HT1080 (cell line): ENCODE data around the gene QARS1. TPM values are rescaled to one million over a fixed set of nuclear protein-coding genes. Genes with fewer than 3 reads are reported as not detected.

Source experiments
- DNase-seq: peaks from one replicate; pipeline ENCODE4 v3.0.0-alpha.2; 2015; ENCODE audit warnings: low read depth
- total RNA-seq: library from RNA; depleted of rRNA; stranded (reverse); fragments of >200 nt; shearing (Covaris generic); gene quantifications from 2 replicates; pipeline ENCODE4 v1.2.3, GENCODE V29; 2014

Gene QARS1
- total RNA-seq, 1 experiment from 2014 or later: 324 TPM

DNA sequence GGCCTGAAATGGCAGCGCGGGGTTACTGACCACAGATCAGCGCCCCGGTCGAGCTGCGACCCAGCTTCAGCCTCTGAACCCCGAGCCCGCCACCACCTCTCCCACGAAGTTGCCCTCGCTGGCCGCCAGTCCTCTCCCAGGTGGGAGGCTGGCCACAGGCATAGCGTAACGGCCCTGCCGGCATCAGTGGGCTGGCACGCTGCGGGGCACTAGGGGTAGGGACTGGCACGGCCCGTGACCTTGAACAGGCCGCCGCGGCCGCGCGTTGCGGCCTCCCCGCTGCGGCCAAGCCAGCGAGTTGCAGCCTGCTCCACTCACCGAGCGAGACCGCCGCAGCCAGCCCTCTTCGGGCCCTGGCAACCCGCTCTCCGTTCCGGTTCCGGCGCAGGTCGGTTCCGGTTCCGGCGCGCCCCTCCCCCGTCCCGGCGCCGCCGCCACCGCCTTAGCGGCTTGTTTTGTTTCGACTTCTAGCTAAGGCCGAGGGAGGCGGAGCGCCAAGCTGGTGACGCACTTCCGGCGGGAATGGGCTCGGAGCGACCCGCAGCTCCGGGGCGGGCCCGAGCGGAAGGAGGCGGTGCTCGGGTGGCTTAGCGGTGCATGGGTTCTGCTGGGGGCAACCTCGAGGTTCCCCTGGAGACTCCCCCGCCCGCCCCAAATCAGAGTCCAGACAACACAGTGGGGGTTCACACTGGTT is 16.0 kb upstream of the QARS1 start, which contains the start of gene USP19:
Gene USP19 (minus strand): TSS at position 386 of the 694 bp plus-strand sequence. CDS start 1,678 bp downstream, outside the sequence.
- peak; percentile 93 for DNase-seq

DNA sequence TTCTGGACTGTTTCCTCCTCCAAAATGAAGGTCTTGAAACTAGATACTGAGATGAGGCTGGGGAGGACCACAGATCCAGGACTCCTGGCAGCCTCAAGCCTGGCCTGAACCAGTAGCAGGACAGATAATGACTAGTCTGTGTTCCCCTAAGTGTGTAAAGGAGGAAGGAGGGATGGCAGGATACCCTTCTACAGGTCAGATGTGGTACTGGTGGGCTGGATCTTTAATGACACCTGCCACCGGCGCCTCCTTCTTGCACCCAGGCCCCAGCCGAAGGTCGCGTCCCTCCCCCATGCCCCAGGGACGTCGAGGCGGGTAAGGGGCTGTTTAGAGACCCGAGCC is 15.5 kb upstream of the QARS1 start:
- DNase-seq: no peak

DNA sequence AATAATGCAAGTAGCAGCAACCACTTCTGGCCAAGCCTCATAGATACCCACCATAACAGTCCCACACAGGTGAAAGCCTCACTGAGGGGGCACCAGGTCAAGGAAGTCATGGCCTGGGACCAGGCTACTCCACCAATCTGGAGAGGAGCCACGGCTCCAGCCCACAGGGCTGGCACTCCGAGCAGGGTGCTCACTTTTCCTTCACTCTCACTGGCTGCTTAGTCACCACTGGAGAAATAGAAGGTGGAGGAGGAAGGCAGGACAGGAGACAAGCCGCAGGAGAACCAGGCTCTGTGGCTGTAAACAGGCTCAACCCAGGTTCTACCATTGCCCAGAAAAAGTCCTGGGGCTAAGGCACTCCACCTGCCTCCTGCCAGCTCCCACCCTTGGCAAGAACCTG is 14.9 kb upstream of the QARS1 start:
- peak; percentile 48 for DNase-seq

DNA sequence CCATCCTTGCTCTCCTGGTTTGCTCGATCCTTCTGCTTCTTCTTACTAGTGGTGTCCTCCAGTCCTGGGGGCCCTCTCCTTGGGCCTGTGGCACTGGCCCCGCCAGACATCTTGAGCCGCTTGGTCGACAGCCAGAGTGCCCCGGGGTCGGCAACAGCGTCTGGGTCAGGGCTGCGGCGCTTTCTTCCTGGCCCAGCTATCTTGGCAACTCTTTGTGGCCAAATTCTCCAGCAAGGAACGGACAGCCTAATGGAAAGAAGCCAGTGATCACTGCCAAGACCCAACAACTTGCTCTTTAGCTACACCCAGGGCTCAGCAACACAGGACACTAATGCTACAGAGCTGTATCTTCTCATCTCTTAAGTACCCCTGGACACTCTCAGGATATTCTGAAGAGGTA is 14.5 kb upstream of the QARS1 start:
- DNase-seq: no peak

DNA sequence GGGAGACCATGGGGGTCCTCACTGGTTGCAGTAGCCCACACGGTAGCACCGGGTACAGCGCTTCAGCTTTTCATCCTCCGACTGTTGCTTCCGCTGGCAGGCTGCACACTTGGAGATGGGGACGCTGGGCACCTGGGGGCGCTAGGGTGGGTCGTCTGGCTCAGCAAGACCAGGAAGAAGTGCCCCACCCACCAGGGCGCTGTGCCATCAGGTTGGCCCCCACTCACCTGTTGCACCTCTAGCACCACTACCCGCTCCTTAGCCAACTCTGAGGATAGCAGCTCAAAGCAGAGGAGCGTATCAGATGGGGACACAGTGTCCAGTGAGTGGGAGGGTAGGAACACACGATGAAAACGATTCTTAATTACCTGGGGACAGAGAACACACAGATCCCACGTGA is 7.7 kb upstream of the QARS1 start:
- DNase-seq: no peak

DNA sequence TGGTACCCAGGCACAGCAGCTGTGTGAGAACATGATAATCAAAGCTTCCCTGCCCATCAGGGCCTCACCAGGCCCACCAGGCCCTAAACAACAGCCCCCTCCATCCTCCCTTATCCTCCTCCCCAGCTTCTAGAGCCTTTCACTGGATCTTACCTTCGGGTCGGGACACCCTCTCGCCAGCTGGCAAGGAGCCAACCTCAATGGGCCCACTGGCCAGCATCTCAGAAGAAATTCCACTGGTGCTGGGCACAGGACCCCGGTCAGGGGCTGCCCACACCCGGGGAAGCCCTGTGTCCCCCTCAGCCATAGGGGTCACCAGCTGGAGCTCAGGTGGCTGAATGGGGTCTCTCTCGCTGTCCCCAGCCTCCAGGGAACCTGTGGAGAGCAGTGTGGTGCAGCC is 6.8 kb upstream of the QARS1 start:
- no peak for DNase-seq

DNA sequence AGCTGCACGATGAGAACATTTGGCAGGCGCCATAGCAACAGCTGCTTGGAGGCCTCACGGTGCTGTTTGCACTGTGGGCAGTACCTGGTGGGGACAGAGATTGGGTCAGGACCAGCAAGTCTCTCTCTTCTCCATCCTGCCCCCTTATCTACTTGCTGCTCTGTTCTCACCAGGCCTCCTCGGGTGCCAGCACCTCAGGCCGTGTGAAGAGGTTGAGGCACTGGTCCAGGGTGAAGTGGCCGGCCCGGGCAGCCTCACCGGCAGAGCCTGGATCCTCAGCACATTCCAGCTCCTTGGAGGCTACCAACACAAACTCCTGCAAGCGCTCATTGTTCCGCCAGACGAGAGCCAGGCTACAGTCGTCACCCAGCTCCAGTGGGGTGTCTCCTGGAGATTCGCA is 6.2 kb upstream of the QARS1 start:
- DNase-seq: no peak

DNA sequence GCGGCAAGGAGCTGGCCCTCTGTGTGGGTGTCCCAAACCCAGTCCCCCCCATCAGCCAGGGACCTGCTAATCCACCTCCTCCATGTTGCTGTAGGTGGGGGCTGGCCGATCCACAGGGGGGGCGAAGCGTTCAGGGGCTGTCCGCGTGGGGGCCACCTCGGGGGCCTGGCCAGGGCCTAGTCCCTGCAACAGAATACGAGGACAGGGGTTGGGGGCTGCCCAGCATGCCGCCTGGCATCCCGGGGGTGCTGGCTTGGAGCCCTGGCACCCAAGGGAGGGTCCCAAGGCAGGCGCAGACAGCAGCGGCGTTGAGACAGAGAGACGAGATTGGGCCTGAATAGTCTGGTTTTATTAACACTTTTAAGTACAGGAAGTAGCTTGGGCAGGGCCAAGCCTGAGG is 3.8 kb upstream of the QARS1 start:
- DNase-seq: no peak

DNA sequence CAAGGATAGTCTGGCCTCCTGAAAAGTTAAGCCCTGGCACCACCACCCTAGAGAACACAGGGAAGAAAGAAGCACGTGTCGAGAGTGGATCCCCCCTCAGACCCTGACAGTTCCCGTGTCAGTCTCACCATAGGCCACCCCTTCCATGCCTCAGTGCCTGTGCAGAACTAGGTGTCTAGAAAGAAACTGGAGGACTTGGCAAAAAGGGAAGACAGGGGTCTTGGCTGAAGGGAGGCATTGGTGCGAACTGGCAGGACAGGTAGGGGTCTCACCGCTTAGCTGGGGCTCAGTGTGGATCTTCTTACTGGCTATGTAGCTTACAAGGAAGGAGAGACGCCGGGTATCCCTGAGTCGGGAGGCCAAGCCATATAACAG is 518 bp downstream of the QARS1 start:
- no peak for DNase-seq

DNA sequence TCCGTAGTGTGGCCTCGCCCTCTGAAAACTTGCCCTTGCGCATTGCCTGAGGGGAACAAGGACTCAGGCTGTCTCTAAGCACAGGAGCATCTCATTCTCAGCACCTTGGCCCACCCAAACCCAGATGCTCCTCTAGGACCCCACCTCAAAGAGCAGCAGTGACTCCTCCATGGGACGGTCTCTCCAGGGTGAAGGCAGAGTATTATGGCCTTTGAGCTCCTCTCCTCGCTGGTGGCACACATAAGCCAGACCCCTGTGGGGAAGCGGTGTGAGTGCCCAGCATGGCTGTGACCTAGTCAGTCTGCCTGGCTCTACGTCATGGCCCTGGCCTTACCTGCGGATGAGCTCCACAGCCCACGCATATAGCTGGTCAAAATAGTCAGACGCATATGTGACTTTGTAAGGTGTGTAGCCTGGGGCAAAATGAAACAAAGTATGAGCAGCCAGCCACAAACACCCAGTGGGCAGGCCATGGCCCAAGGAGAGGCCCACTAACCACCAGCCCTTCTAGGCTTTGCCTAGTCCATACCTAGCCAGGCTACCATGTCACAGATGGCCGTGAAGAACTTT is 4.4 kb downstream of the QARS1 start:
- no peak for DNase-seq

DNA sequence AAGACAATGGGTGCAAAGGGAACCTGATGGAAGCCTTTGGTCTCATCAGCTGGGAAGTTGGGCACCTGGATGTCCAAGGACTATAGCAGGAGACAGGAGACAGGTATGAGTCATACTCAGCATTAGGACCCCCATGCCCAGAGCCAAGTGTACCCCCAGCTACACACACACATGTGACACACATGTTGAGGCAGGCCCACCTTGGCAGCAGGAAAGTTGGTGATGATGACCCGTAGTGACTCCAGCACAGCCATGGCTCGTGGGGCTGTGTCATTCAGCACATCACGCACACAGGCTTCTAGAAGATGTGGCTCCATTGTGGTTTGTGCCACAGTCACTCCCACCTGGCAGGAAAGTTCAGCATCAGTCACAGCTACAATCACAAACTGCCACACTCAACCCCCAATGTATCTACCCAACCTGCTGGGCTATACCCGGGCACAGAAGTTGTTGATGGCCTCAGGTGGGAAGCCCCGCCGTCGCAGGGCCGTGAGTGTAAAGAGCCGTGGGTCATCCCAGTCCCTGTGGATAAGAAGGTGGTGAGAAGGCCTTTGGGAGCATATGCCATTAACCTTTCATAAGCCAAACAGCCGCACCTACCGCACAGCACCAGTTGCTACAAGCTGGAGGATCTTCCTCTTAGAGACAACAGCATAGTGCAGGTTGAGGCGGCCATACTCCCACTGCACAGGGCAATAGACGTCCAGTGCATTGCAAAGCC is 5.5 kb downstream of the QARS1 start:
- DNase-seq: no peak

DNA sequence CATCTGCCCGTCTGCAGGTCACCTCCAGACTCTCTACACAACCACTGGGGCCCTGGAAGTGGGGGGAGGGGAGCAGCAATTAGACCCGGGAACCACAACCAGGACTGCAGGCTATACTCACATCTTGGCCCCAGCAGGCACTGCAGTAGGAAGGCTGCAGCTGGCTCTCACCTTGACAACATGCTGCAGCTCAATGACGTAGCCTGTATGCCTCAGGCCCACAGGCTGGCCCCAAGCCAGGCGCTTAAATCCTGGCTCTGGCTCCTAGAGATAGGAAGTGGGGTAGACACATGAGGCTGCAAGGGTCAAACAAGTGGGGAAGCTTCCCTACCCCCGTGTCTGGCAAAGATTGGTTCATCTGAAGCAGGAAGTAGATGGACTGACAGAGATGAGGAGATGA is 6.1 kb downstream of the QARS1 start:
- DNase-seq: peak; percentile 37

DNA sequence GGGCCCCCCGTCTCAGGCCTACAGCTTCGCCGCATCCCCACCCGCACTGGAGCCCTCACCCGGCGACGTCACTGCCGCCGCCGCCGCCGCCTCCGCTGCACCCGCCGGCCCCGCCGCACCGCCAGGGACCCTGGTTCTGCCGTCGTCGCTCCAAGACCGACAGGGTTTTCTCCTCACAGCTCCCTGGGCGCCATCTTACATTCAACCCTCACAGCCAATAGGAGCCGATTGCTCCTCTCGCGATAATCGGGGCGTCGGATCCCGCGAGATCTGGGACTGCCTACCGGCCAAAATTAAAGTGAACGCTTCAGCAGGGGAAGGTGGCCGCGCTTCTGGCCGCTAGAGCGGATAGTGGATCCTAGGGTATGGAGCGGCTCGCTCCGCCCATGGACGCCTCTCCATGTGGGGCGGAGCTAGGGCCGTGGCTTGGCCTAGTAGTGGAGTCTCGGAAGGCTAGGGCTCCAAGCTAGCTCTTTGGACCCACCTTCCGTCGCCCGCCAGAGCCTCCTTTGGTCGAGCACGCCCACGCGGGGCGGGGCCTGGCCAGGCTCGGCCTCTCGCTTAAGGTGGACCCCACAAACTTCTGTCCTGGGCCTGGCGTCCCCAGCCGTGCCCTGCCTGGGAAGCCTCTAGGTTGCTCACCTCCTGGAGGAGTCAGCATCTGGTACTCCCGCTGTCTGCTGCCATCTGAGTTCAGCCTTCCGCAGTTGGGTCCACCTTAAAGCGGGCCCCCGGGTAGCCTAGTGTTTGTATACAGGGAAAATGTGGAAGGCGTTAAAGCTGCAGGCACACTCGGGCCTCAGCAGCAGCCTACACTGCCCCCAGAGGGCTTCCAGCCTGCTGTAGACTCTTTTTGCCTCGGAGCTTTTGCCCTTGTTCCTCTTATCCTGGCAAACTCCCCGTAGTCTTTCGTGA is 10.4 kb downstream of the QARS1 start, which contains the start of gene QRICH1:
Gene QRICH1 (minus strand): TSS at position 219 of the 915 bp plus-strand sequence. CDS start 17,054 bp downstream, outside the sequence.
- peak; percentile 99 for DNase-seq

DNA sequence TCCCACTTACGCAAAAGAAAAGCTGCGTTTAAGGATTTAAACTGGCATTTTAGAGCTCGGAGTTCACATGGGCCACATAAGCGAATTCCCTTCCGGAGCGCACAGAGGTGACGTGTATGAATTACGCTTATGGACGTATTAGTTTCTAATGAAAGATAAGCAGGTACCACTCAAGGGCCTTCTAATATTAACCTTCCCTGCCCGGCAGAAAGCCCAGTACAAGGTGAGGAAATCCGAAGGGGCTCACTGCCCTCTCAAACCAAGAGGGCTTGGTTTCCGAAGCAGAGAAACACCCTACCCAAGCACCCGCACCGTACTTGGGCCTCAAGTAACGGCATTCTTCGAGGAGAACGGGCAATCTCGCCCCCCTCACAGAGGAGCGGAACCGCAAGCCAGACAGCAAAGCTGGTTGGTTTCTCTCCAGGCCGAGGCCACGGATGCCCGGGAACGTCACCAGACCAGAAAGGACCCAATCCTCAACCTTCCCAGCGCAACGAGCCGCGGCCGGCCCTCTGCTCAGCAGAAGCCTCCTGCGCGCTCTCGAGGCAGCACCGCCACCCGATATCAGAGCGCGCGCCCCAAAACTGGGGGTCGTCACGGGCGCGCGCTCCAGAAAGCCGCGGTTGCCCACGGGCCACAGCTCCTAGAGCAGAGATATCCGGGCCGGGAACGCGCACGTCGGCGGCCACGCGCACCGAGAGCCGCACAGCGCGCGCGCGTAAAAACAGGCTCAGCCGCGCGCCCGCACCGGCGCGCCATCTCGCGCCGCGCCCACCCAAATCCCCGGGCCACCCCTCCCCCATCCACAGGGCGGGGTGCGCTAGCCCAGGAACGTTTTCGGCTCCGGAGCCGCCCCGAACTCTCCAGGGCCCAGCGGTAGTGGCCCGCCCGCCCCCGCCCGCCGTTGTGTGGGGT is 11.4 kb downstream of the QARS1 start:
- peak; percentile 84 for DNase-seq

DNA sequence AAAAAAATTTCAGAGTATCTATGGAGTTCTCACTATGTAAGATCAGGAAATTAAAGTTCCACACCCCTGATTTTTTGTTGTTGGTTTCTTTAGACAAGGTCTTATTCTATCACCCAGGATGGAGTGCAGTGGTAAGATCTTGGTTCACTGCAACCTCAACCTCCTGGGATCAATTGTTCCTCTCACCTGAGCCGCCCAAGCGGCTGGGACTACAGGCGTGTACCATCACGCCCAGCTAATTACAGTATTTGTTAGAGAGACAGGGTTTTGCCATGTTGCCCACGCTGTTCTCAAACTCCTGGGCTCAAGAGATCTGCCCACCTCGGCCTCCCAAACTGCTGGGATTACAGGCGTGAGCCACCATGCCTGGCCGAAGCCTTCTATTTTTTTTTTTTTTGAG is 23.1 kb downstream of the QARS1 start:
- DNase-seq: no peak

DNA sequence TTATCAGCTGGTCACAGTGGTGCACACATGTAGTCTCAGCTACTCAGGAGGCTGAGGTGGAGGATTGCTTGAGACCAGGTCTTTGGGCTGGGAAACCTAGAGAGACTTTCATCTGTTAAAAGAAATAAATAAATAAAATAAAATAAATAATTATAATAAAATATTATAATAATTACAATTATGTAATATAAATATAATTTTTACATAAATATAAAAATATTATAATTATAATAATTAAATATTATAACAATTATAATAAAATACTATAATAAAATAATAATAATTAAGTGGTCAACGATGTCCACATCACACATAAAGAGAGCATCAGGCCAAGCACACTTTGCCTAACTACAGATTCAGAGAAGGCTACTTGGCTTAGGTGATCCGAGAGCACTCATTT is 25.3 kb downstream of the QARS1 start:
- no peak for DNase-seq

DNA sequence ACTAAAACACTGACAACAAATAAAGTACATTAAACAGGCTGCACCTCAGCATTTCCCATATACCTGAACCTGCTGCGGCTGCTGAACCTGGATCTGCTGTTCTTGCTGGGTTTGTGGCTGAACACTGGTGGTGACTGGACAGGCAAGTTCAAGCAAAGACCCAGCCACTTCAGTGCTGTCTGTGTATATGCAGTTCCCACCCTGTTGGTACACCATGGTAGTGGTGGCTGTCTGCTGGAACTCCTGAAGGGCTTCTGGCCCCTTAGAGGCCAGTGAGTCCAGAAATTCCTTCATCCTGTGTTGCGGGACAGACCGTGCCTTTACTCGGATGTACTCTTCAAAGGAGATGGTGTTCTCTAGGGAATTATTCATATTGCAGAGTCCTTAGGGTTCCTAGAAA is 27.9 kb downstream of the QARS1 start:
- DNase-seq: no peak

DNA sequence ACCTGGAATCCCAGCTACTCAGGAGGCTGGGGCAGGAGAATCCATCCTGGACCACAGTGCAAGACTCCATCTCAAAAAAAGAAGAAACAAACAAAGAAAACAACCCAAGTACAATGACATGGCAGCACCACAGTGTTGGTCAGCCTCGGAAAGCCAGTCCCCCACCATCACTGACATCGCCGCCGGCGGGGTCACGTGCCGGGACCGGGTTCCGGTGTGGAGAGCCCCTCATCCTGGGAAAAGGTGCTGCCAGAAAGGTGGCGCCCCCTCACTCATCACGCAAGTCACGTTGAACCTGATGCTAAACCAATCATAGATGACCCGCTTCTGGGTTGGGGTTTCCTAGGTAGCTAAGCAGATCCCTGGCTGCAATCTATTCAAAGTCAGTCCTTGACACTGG is 28.4 kb downstream of the QARS1 start:
- no peak for DNase-seq

DNA sequence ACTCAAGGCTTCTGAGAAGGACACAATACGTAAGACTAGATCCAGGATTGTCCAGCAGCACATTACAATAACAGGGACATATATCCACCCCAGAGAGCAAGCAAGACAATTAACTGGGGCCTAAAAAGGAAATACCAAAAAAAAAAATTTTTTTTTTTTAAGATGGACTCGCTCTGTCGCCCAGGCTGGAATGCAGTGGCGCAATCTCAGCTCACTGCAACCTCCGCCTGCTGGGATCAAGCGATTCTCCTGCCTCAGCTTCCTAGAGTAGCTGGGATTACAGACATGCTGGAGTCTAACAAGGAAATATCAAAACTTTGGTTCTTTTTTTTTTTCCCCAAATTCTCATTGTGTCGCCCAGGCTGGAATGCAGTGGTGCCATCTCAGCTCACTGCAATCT is 46.5 kb downstream of the QARS1 start:
- DNase-seq: no peak

DNA sequence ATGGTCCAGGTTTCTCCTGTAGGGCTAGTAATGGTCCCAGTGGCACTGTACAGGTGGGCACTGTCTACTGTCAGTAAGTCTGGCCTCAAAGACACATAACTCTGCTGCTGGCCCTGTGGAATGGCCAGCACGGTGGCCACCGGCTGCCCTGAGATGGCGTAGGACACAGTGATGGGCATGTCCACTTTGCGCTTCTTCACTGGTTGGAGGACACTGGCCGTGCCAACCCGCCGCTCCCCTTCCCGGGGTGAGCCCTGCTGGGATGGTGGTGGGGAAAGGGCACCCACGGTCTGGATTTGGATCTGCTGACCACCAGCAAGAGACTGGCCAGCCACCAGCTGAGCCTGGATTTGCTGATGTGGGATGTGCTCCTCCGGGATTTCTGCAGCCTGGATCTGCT is 47.3 kb downstream of the QARS1 start:
- DNase-seq: no peak
